Hindlimb muscle (tissue), 1 donor: ENCODE data around the gene RHOH. TPM values are rescaled to one million over a fixed set of nuclear protein-coding genes. Genes with fewer than 3 reads are reported as not detected.

Source experiments
- DNase-seq: peaks from one replicate; pipeline ENCODE4 v3.0.0-alpha.2; 2013
- polyA plus RNA-seq: library from polyadenylated mRNA; unstranded; fragments of 120-200 nt; gene quantifications from one replicate; pipeline ENCODE4 v1.2.1, GENCODE V29; 2013; ENCODE audit not compliant: insufficient read length

Gene RHOH
- polyA plus RNA-seq, 1 donor, result 0.13 TPM

- DNase-seq, result no peak
These were observed 8.7 kb downstream of the RHOH start for GRCh38 chr4:40205259-40206198.

- no peak for DNase-seq
These were observed 9.6 kb downstream of the RHOH start for GRCh38 chr4:40206426-40206825.

- DNase-seq, result no peak
These were observed 12.6 kb downstream of the RHOH start for GRCh38 chr4:40209401-40209800.

GRCh38 chr4:40210776-40211175 lies 13.9 kb downstream of the RHOH start:
- DNase-seq, result no peak

- DNase-seq, result no peak
These were observed 14.7 kb downstream of the RHOH start for GRCh38 chr4:40211224-40212185.

- no peak for DNase-seq
These were observed 16.1 kb downstream of the RHOH start for GRCh38 chr4:40212674-40213527.

- no peak for DNase-seq
These were observed 17.2 kb downstream of the RHOH start for GRCh38 chr4:40214038-40214437.

- no peak for DNase-seq
These were observed 18.0 kb downstream of the RHOH start for GRCh38 chr4:40214661-40215418.

GRCh38 chr4:40216622-40217366 lies 20.0 kb downstream of the RHOH start:
- no peak for DNase-seq

GRCh38 chr4:40221744-40222143 lies 24.9 kb downstream of the RHOH start:
- DNase-seq, result no peak

GRCh38 chr4:40223343-40223742 lies 26.5 kb downstream of the RHOH start:
- no peak for DNase-seq

- DNase-seq, result no peak
These were observed 27.6 kb downstream of the RHOH start for GRCh38 chr4:40224432-40224831.

- no peak for DNase-seq
These were observed 28.7 kb downstream of the RHOH start for GRCh38 chr4:40225497-40225896.

- DNase-seq, result no peak
These were observed 30.5 kb downstream of the RHOH start for GRCh38 chr4:40227284-40227683.

GRCh38 chr4:40228497-40229365 lies 31.9 kb downstream of the RHOH start:
- DNase-seq, result no peak

GRCh38 chr4:40231316-40231863 lies 34.6 kb downstream of the RHOH start:
- no peak for DNase-seq

GRCh38 chr4:40232610-40233009 lies 35.8 kb downstream of the RHOH start:
- DNase-seq, result no peak

- no peak for DNase-seq
These were observed 36.4 kb downstream of the RHOH start for GRCh38 chr4:40233227-40233626.

- no peak for DNase-seq
These were observed 37.7 kb downstream of the RHOH start for GRCh38 chr4:40234519-40235039.
